HAP-1 (cell line): Measurements from ENCODE around the gene MAGEB1.
A peak's percentile ranks its signal among the peaks of the same experiment; 100 is the strongest.

Experiments used
- DNase-seq, 2 experiments: peaks; one replicate each; pipeline ENCODE4 v3.0.0-alpha.2; 2016 to 2020; ENCODE audit warnings: low spot score in 2 of 2
- H3K27me3 ChIP-seq: fragments of 250-450 bp; sonication (Bioruptor Pico); 2 replicates; pipeline ENCODE4 v1.5.1; 2020; ENCODE audit warnings: low read depth, mild to moderate bottlenecking, moderate library complexity
- H3K36me3 ChIP-seq: fragments of 250-450 bp; sonication (Bioruptor Pico); replicated peaks from 2 replicates; pipeline ENCODE4 v1.5.1; 2020; ENCODE audit warnings: mild to moderate bottlenecking
- H3K4me1 ChIP-seq: fragments of 250-450 bp; sonication (Bioruptor Pico); 2 replicates; pipeline ENCODE4 v1.5.1; 2020; ENCODE audit warnings: mild to moderate bottlenecking
- H3K4me3 ChIP-seq: fragments of 250-450 bp; sonication (Bioruptor Pico); 2 replicates; pipeline ENCODE4 v1.5.1; 2020; ENCODE audit warnings: mild to moderate bottlenecking, moderate library complexity
- H3K9me3 ChIP-seq: fragments of 250-450 bp; sonication (Bioruptor Pico); 2 replicates; pipeline ENCODE4 v1.5.1; 2020; ENCODE audit warnings: mild to moderate bottlenecking, moderate library complexity
- in situ Hi-C: fragments of 300-500 bp; cut with MboI; formaldehyde crosslinking; loops from 3 replicates; pipeline ENCODE4 v1.14.3; 2020; ENCODE audit warnings: low sequenced_read_pairs, inconsistent platforms, mixed read lengths

Gene MAGEB1

DNA sequence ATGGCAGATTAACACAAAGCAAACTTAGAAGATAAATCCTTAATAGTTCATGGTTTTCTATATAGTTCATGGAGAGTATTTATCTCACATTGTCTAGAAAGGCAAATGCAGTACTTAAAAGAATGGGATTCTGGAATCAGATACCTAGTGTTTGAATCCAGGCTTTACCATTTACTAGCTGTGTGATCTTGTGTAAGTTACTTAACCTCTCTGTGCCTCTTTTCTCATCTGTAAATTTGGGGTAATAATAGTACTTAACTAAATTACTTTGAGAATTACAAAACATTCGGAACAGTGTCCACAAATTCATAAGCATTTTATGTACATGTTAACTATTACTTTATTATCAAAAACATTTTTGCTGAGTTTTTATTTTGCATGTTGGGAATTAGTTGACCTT lies 15.8 kb downstream of the MAGEB1 start:
- DNase-seq: no peak
- Histone ChIP-seq H3K9me3 (no peaks in the 10 kb centered on the region), H3K36me3 (no peaks in the 10 kb centered on the region), H3K4me1 (no peaks in the 10 kb centered on the region), H3K4me3 (no peak overlapping the region), H3K27me3 (no peaks in the 10 kb centered on the region; the same call in 1 of the 2 replicates)
- in situ Hi-C loops: no loop called here

GRCh38 chrX:30270639-30271038 lies 23.7 kb downstream of the MAGEB1 start:
- Histone ChIP-seq H3K27me3 (no peaks in the 10 kb centered on the region), H3K4me3 (no peak overlapping the region), H3K4me1 (no peaks in the 10 kb centered on the region), H3K9me3 (no peaks in the 10 kb centered on the region), H3K36me3 (no peaks in the 10 kb centered on the region)
- in situ Hi-C loops: loop anchor here (10.0 kb wide), 1 partner anchor 234 kb away; no protein-coding TSS in a partner anchor
- no peak for DNase-seq

DNA sequence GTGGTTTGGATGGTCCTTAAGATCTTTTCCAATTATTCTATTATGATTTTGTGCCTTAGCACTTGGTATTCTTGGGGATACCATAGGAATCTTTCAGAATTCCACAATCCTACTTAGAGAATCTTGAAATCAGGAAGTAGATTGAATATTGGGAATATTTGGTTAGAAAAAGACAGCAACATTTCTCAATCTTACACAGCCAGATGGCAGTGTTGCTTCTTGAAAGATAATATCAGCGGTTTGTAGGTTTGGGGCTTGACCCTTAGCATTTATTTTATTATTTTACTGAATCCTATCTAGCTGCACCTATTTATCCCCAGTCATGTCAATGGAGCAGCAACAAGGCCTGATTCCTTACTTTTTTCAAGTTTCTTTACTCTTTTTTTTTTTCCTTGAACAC lies 28.6 kb downstream of the MAGEB1 start:
- H3K36me3 ChIP-seq: no peaks in the 10 kb centered on the region
- no peaks in the 10 kb centered on the region for H3K9me3 ChIP-seq
- in situ Hi-C loops: loop anchor here (10.0 kb wide), 1 partner anchor 229 kb away; no protein-coding TSS in a partner anchor

GRCh38 chrX:30278365-30278764 lies 31.4 kb downstream of the MAGEB1 start:
- in situ Hi-C loops: loop anchor here (10.0 kb wide), 1 partner anchor 226 kb away; no protein-coding TSS in a partner anchor
- Histone ChIP-seq H3K27me3 (no peaks in the 10 kb centered on the region), H3K9me3 (no peaks in the 10 kb centered on the region), H3K4me3 (no peak overlapping the region), H3K4me1 (no peaks in the 10 kb centered on the region), H3K36me3 (no peaks in the 10 kb centered on the region)
- no peak for DNase-seq

More for the DNA sequence above, 28.6 kb downstream of the MAGEB1 start:
- Histone ChIP-seq H3K4me3 (no peak overlapping the region), H3K4me1 (no peaks in the 10 kb centered on the region), H3K27me3 (no peaks in the 10 kb centered on the region)
- peak in 1 of 2 experiments; percentile 19 for DNase-seq

- Histone ChIP-seq H3K9me3 (no peaks in the 10 kb centered on the region), H3K4me3 (no peak overlapping the region), H3K27me3 (no peaks in the 10 kb centered on the region), H3K4me1 (no peaks in the 10 kb centered on the region), H3K36me3 (no peaks in the 10 kb centered on the region)
- DNase-seq: no peak
- in situ Hi-C loops: no loop called here
Observed at GRCh38 chrX:30280428-30280827, 33.5 kb downstream of the MAGEB1 start.

- no peak for DNase-seq
- Histone ChIP-seq H3K27me3 (no peaks in the 10 kb centered on the region), H3K4me3 (no peak overlapping the region), H3K4me1 (no peaks in the 10 kb centered on the region), H3K9me3 (no peaks in the 10 kb centered on the region), H3K36me3 (no peaks in the 10 kb centered on the region)
- in situ Hi-C loops: no loop called here
Observed at GRCh38 chrX:30282527-30282926, 35.6 kb downstream of the MAGEB1 start.

GRCh38 chrX:30283456-30284200 lies 36.7 kb downstream of the MAGEB1 start:
- Histone ChIP-seq H3K9me3 (no peaks in the 10 kb centered on the region), H3K36me3 (no peaks in the 10 kb centered on the region), H3K4me3 (no peak overlapping the region), H3K27me3 (no peaks in the 10 kb centered on the region), H3K4me1 (no peaks in the 10 kb centered on the region)
- peak in 1 of 2 experiments; percentile 8 for DNase-seq
- in situ Hi-C loops: no loop called here

- in situ Hi-C loops: no loop called here
- Histone ChIP-seq H3K36me3 (no peaks in the 10 kb centered on the region), H3K4me3 (no peak overlapping the region), H3K27me3 (no peaks in the 10 kb centered on the region), H3K9me3 (no peaks in the 10 kb centered on the region; the same call in 1 of the 2 replicates), H3K4me1 (no peaks in the 10 kb centered on the region)
- DNase-seq: no peak
Observed at GRCh38 chrX:30296408-30297254, 49.7 kb downstream of the MAGEB1 start.

GRCh38 chrX:30301208-30301607 lies 54.3 kb downstream of the MAGEB1 start:
- Histone ChIP-seq H3K4me1 (no peaks in the 10 kb centered on the region; the same call in 1 of the 2 replicates), H3K27me3 (no peaks in the 10 kb centered on the region)
- in situ Hi-C loops: no loop called here

More at GRCh38 chrX:30301208-30301607, 54.3 kb downstream of the MAGEB1 start:
- no peaks in the 10 kb centered on the region for H3K36me3 ChIP-seq
- H3K9me3 ChIP-seq: no peaks in the 10 kb centered on the region
- DNase-seq: no peak
- no peak overlapping the region for H3K4me3 ChIP-seq
